K562 (cell line): Measurements from ENCODE around the gene PHF12. TPM values are rescaled to one million over a fixed set of nuclear protein-coding genes. Genes with fewer than 3 reads are reported as not detected.
A peak's percentile ranks its signal among the peaks of the same experiment; 100 is the strongest.

Experiments used
- CBFA2T2 ChIP-seq: fragments of 450-650 bp; conservative IDR thresholded peaks from 2 replicates; pipeline ENCODE4 v1.6.1; 2017; ENCODE audit warnings: mild to moderate bottlenecking
- CHAMP1 ChIP-seq: fragments of 450-650 bp; IDR thresholded peaks from 2 replicates; pipeline ENCODE4 v1.6.1; 2016; ENCODE audit warnings: mild to moderate bottlenecking
- EHMT2 ChIP-seq: fragments of 450-650 bp; IDR thresholded peaks from 2 replicates; pipeline ENCODE4 v1.6.1; 2018; ENCODE audit warnings: antibody characterized with exemption
- GTF3C2 ChIP-seq: IDR thresholded peaks from 3 replicates; pipeline ENCODE4 v1.6.1; 2011; ENCODE audit warnings: borderline replicate concordance, mild to moderate bottlenecking, moderate library complexity; ENCODE audit not compliant: insufficient read length; ENCODE audit errors: extremely low read depth
- MYC ChIP-seq, 2 experiments: fragments of 250-450 bp in 1 of 2; sonication (Bioruptor Pico) in 1 of 2; IDR thresholded peaks; 2 replicates each; pipeline versions ENCODE4 v1.5.1 to v1.6.1; 2012 to 2021; ENCODE audit warnings: low read depth in 2 of 2, borderline replicate concordance in 1 of 2, improper control_type of control experiment in 1 of 2, low read length in 1 of 2, mild to moderate bottlenecking in 1 of 2, moderate library complexity in 1 of 2
- NFXL1 ChIP-seq: fragments of 450-650 bp; formaldehyde crosslinking; IDR thresholded peaks from 2 replicates; pipeline ENCODE4 v1.4.0; 2021; ENCODE audit warnings: mild to moderate bottlenecking
- NR0B1 ChIP-seq: fragments of 450-650 bp; IDR thresholded peaks from one replicate; pipeline ENCODE4 v1.6.1; 2018; ENCODE audit warnings: mild to moderate bottlenecking, moderate library complexity; ENCODE audit not compliant: partially characterized antibody
- NR3C1 ChIP-seq: sonication (generic); formaldehyde crosslinking; IDR thresholded peaks from 2 replicates; pipeline ENCODE4 v1.8.1; 2022; ENCODE audit warnings: missing genetic modification reagents
- PHF20 ChIP-seq: fragments of 450-650 bp; IDR thresholded peaks from 2 replicates; pipeline ENCODE4 v1.6.1; 2018; ENCODE audit not compliant: partially characterized antibody
- RAD21 ChIP-seq, 2 experiments: fragments of 250-450 bp in 1 of 2; fragments of 450-650 bp in 1 of 2; sonication (Bioruptor Pico) in 1 of 2; formaldehyde crosslinking in 1 of 2; IDR thresholded peaks in 1 of 2; conservative IDR thresholded peaks in 1 of 2; 2 replicates each; pipeline versions ENCODE4 v1.4.0 to v1.8.0; 2020 to 2022; ENCODE audit warnings: mild to moderate bottlenecking in 2 of 2, moderate library complexity in 1 of 2
- SIX5 ChIP-seq, 2 experiments: IDR thresholded peaks; 2 replicates each; pipeline ENCODE4 v1.6.1; 2011; ENCODE audit warnings: low read length in 2 of 2, borderline replicate concordance in 1 of 2, low read depth in 1 of 2, mild to moderate bottlenecking in 1 of 2, moderate library complexity in 1 of 2; ENCODE audit not compliant: insufficient read depth in 1 of 2
- SMAD4 ChIP-seq: fragments of 250-450 bp; sonication (Bioruptor Pico); conservative IDR thresholded peaks from 2 replicates; pipeline ENCODE4 v1.8.0; 2021; ENCODE audit warnings: inconsistent platforms, mild to moderate bottlenecking, moderate library complexity
- ZBED1 ChIP-seq: IDR thresholded peaks from 2 replicates; pipeline ENCODE4 v1.6.1; 2014
- ZHX1 ChIP-seq: fragments of 150-350 bp; conservative IDR thresholded peaks from 2 replicates; pipeline ENCODE4 v1.6.1; 2014; ENCODE audit warnings: low read length
- ZNF143 ChIP-seq: sonication (generic); formaldehyde crosslinking; IDR thresholded peaks from 2 replicates; pipeline ENCODE4 v1.9.0; 2022; ENCODE audit warnings: mild to moderate bottlenecking, missing genetic modification reagents
- ZNF197 ChIP-seq: fragments of 200-800 bp; sonication (Bioruptor generic); IDR thresholded peaks from 2 replicates; pipeline ENCODE4 v1.6.1; 2016; ENCODE audit warnings: low read depth, missing genetic modification characterization, missing compliant biosample characterization
- polyA plus RNA-seq, 8 experiments: library from polyadenylated mRNA; depleted of rRNA in 4 of 8; stranded (reverse) in 5 of 8; unstranded in 3 of 8; fragments of >200 nt; fragmentation: Nextera tagmentation in 2 of 8; fragmentation: Illumina TruSeq in 1 of 8; extraction: Ambion mirVana in 2 of 8; extraction: Trizol in 1 of 8; gene quantifications; 2 replicates each; pipeline versions ENCODE4 v1.2.1 to v1.2.3, GENCODE V29; 2011 to 2014; ENCODE audit warnings: inconsistent platforms in 1 of 8, missing spikeins in 1 of 8
- total RNA-seq, 7 experiments: library from RNA; depleted of rRNA in 6 of 7; stranded (reverse); fragments of >200 nt in 6 of 7; fragmentation: Illumina TruSeq in 2 of 7; extraction: Trizol in 2 of 7; gene quantifications; 2 replicates each; pipeline versions ENCODE4 v1.2.1 to v1.2.3, GENCODE V29; 2011 to 2021; ENCODE audit warnings: low replicate concordance in 1 of 7

PHF12 gene
- total and polyA plus RNA-seq, 9 of the 15 experiments (the other 6 are each of a cell fraction or from before 2014, with no cell fraction given) = 0.82 to 31.3 (median 13.5) TPM

DNA sequence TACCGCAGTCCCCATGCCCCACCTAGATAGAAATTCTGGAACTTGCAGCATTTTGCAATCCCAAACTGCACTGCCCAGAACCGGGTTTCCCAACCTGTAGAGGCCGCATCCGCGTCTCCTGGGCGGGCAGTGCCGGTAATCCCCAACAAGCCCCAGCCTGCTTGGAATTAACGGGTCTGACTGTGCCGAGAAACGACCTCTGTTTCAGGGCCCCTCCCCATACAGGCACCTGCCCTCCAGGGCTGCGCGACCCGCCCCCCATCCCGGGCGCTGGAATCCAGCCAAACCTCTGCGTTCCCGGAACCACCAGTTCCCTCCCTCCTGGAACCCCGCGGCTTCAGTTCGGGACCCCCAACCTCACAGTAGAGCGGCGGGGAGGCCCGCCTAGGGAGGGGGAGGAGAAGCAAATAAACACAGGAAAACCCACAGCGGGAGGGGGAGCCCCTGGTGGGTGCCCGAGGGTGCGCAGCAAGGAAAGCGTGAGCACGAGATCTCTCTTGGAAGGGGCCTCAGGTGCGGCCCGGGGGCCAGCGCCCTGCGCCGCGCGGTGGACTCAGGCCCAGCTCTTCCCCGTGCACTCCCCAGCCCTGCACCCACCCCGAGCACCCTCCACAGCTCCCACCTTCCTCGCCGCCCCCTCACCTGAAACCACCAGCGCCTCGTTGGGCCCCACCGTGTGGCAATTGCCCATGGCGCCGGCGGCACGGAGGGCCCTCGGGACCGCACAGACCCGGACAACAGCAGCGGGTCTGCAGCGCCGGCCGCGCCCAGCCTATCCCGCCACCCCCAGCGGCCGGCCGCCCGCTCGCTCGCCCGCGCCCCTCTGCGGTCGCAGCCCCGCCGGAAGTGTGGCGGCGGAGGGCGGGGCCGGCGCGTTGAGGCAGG, 54.2 kb downstream of the PHF12 start, which contains the start of gene FLOT2 (continued):
- no peak for TF ChIP-seq CBFA2T2
- TF ChIP-seq NR3C1 (CRISPR knock-in tag) = no peak
- no peak for TF ChIP-seq ZHX1
- TF ChIP-seq GTF3C2 = no peak
- TF ChIP-seq SMAD4 (CRISPR knock-in tag) = peak; percentile 92
- TF ChIP-seq ZNF143 = no peak
- TF ChIP-seq ZBED1 = peak; percentile 55; the same call in 1 of the 2 replicates
- no peak for TF ChIP-seq SIX5 (IDR thresholded peaks at IDR 0.05; ENCODE audit: borderline replicate concordance in 1 of 2, insufficient read depth in 1 of 2, low read depth in 1 of 2, low read length in 2 of 2)
- peak; percentile 42 for TF ChIP-seq PHF20
- no peak for TF ChIP-seq EHMT2
- TF ChIP-seq NR0B1 = no peak
- no peak for TF ChIP-seq NFXL1 (CRISPR knock-in tag)
- TF ChIP-seq RAD21 (CRISPR knock-in tag; conservative IDR thresholded peaks at IDR 0.05 in 1 of 2, IDR thresholded peaks at IDR 0.05 in 1 of 2) = peak; percentile 5 to 31
- TF ChIP-seq MYC (IDR thresholded peaks at IDR 0.05; ENCODE audit: low read depth, low read length) = peak; percentile 45
- peak; percentile 92 for TF ChIP-seq MYC (CRISPR knock-in tag; IDR thresholded peaks at IDR 0.05; ENCODE audit: borderline replicate concordance, low read depth)
- 0 out of 2 replicates have a peak, but pooled peaks have one; percentile 59 for TF ChIP-seq ZNF197
- TF ChIP-seq CHAMP1 = no peak
